Naive thymus-derived CD4-positive, alpha-beta T cell (primary cell): ENCODE data around the gene ANKRD1. TPM values are rescaled to one million over a fixed set of nuclear protein-coding genes. Genes with fewer than 3 reads are reported as not detected.

ENCODE experiments used
- ATAC-seq: fragments of 150-1000 bp; cut with Tn5 transposase; 2 replicates; pipeline ENCODE4 v1.10.0; 2021; ENCODE audit warnings: mild to moderate bottlenecking, moderate library complexity
- CTCF ChIA-PET: fragments of 350-600 bp; sonication (Branson Sonifier 250); formaldehyde crosslinking; loops from one replicate; lab custom pipeline; 2021; ENCODE audit warnings: antibody characterized with exemption; lab: Charles Lee
- POLR2A ChIA-PET: fragments of 350-600 bp; sonication (Branson Sonifier 250); formaldehyde crosslinking; loops from one replicate; lab custom pipeline; 2021; ENCODE audit warnings: antibody characterized with exemption, inconsistent platforms; lab: Charles Lee
- DNase-seq, 9 donors: peaks; one replicate each; pipeline versions ENCODE4 v3.0.0 to v3.0.0-alpha.2; 2020 to 2022; ENCODE audit warnings: mixed read lengths in 1 of 9
- H3K27ac ChIP-seq: one replicate; pipeline ENCODE4 v1.7.0; 2013; ENCODE audit warnings: mild to moderate bottlenecking, low read depth, low read length, moderate library complexity
- H3K27me3 ChIP-seq, 2 donors: one replicate each; pipeline ENCODE4 v1.7.0; 2013; ENCODE audit warnings: low read length in 2 of 2, mild to moderate bottlenecking in 2 of 2, moderate library complexity in 2 of 2; ENCODE audit not compliant: control insufficient read depth in 2 of 2, insufficient read depth in 2 of 2
- H3K36me3 ChIP-seq, 3 experiments: 1 replicate in 2 of 3; 2 replicates in 1 of 3; pipeline ENCODE4 v1.7.0; 2013; ENCODE audit warnings: low read length in 3 of 3, mild to moderate bottlenecking in 3 of 3, moderate library complexity in 1 of 3; ENCODE audit not compliant: insufficient read depth in 3 of 3, control insufficient read depth in 2 of 3
- H3K4me1 ChIP-seq, 2 donors: one replicate each; pipeline ENCODE4 v1.7.0; 2013; ENCODE audit warnings: low read length in 2 of 2, mild to moderate bottlenecking in 2 of 2, moderate library complexity in 1 of 2; ENCODE audit not compliant: control insufficient read depth in 2 of 2, insufficient read depth in 2 of 2
- H3K4me3 ChIP-seq: 2 replicates; pipeline ENCODE4 v1.7.0; 2013; ENCODE audit warnings: mild to moderate bottlenecking, low read length
- H3K9me3 ChIP-seq, 3 experiments: 1 replicate in 2 of 3; 2 replicates in 1 of 3; pipeline ENCODE4 v1.7.0; 2013; ENCODE audit warnings: low read length in 3 of 3; ENCODE audit not compliant: control insufficient read depth in 2 of 3
- H3K27ac Mint-ChIP-seq, 9 donors: one replicate each; pipeline ENCODE4 v1.8.0; 2020 to 2022; ENCODE audit warnings: mixed read lengths in 9 of 9, mild to moderate bottlenecking in 8 of 9, moderate library complexity in 5 of 9, inconsistent platforms in 2 of 9
- H3K27me3 Mint-ChIP-seq, 5 donors: one replicate each; pipeline ENCODE4 v1.8.0; 2021 to 2022; ENCODE audit warnings: mixed read lengths in 5 of 5, mild to moderate bottlenecking in 1 of 5
- H3K36me3 Mint-ChIP-seq, 5 donors: one replicate each; pipeline ENCODE4 v1.8.0; 2020 to 2022; ENCODE audit warnings: mixed read lengths in 5 of 5, mild to moderate bottlenecking in 3 of 5, inconsistent platforms in 1 of 5
- H3K4me1 Mint-ChIP-seq, 7 donors: one replicate each; pipeline ENCODE4 v1.8.0; 2020 to 2022; ENCODE audit warnings: mixed read lengths in 7 of 7, mild to moderate bottlenecking in 3 of 7, inconsistent platforms in 1 of 7
- H3K4me3 Mint-ChIP-seq, 10 donors: one replicate each; pipeline ENCODE4 v1.8.0; 2020 to 2022; ENCODE audit warnings: mild to moderate bottlenecking in 10 of 10, mixed read lengths in 10 of 10, moderate library complexity in 6 of 10, inconsistent platforms in 2 of 10
- H3K9me3 Mint-ChIP-seq, 11 donors: one replicate each; pipeline ENCODE4 v1.8.0; 2020 to 2022; ENCODE audit warnings: mixed read lengths in 11 of 11, mild to moderate bottlenecking in 4 of 11, inconsistent platforms in 1 of 11, moderate library complexity in 1 of 11
- intact Hi-C, 2 donors: fragments of 100-400 bp; cut with micrococcal nuclease; formaldehyde crosslinking; loops; one replicate each; pipeline ENCODE4 v1.15.1; 2023
- polyA plus RNA-seq, 2 donors: library from polyadenylated mRNA; unstranded; fragments of 300-500 nt; fragmentation: Illumina TruSeq; gene quantifications; one replicate each; pipeline ENCODE4 v1.2.3, GENCODE V29; 2021
- total RNA-seq, 6 experiments: library from RNA in 5 of 6; stranded (reverse) in 5 of 6; gene quantifications; 1 replicate in 5 of 6; 2 replicates in 1 of 6; pipeline ENCODE4 v1.2.3 and lab custom pipeline; 2021 to 2026

Gene ANKRD1
- total and polyA plus RNA-seq, 7 experiments from 2014 or later = not detected

DNA sequence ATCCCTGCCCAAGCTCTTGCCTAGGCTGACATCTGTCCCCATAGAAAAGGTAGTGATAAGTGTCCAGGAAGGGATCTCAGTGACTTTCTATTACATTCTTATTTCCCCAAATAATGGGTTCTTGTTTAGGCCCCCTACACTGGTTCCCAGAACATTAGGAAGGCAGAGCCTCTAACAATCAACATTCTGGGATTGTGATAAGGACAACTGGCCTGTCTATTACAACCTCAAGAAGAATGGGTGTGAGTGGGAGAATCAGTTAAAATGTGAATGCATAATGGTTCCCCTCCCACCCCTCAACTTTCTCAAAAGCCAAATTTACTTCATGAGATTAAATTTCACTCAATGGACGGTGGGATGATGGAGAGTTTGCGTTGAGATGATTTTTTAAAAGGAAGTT is 6.4 kb upstream of the ANKRD1 start:
- intact Hi-C loops = no loop called here
- DNase-seq (no peak), ATAC-seq (no peak)
- peaks cover 0 to 1% (median 0%) of the 10 kb centered on the region in 7 donors for H3K4me1 Mint-ChIP-seq
- H3K36me3 Mint-ChIP-seq = no peaks in the 10 kb centered on the region
- Histone ChIP-seq H3K4me3 (no peak overlapping the region), H3K36me3 (no peaks in the 10 kb centered on the region), H3K27me3 (no peaks in the 10 kb centered on the region), H3K27ac (no peak overlapping the region), H3K9me3 (no peaks in the 10 kb centered on the region), H3K4me1 (no peaks in the 10 kb centered on the region)
- no peak overlapping the region for H3K4me3 Mint-ChIP-seq
- no peaks in the 10 kb centered on the region for H3K9me3 Mint-ChIP-seq
- peaks cover 14 to 50% (median 24%) of the 10 kb centered on the region in 5 donors for H3K27me3 Mint-ChIP-seq
- H3K27ac Mint-ChIP-seq = no peak overlapping the region
- CTCF ChIA-PET = no interaction called here
- POLR2A ChIA-PET = no interaction called here

DNA sequence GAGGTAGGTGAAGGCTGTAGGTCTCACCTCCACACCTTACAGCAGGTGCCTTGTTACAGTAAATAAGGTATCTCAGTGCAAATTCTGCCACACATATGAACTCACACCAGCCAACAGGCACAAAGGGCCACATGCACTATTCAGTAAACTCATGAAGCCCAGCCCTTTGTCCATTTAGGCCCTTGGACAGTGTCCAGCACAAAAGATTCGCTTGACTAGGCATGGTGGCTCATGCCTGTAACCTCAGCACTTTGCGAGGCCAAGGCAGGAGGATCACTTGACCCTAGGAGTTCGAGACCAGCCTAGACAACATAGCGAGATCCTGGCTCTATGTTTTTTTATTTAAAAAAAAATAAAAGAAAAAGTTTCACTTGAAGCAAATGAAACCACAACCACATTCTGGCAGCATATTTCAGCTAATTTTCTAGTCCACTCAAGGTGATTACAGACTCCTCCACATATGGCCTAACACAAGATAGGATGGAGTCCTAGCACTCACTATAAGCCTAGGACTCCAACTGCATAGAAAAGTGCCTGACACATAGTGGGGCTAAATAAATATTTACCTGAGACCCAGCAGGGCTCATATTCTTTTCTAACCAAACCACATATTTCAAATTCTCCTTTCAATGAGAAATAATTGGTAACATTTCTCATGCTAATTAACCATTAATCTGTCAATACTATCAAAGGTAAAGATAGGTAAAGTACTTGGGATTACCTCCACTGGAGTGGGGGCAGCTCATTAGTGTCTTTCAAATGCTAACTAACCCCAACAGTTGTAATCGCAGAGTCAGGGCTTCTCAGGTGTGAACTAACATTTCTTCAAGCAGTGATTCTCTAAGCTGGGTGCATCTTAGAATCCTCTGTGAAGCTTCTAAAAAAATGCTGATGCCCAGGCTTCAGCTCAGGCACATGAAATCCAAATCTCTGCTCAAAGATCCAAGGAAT is 4.5 kb upstream of the ANKRD1 start:
- peaks cover 0 to 1% (median 0%) of the 10 kb centered on the region in 7 donors for H3K4me1 Mint-ChIP-seq
- H3K27me3 ChIP-seq = no peaks in the 10 kb centered on the region
- no peak overlapping the region for H3K27ac Mint-ChIP-seq
- H3K27me3 Mint-ChIP-seq = peaks cover 14 to 54% (median 24%) of the 10 kb centered on the region in 5 donors
- no peak for DNase-seq
- H3K4me3 ChIP-seq = no peak overlapping the region
- H3K27ac ChIP-seq = no peak overlapping the region
- intact Hi-C loops = no loop called here
- no peaks in the 10 kb centered on the region for H3K36me3 Mint-ChIP-seq
- H3K36me3 ChIP-seq = no peaks in the 10 kb centered on the region
- ChIA-PET POLR2A (no interaction called here), CTCF (no interaction called here)
- no peaks in the 10 kb centered on the region for H3K9me3 ChIP-seq
- no peak overlapping the region for H3K4me3 Mint-ChIP-seq
- H3K4me1 ChIP-seq = no peaks in the 10 kb centered on the region
- no peak for ATAC-seq
- no peaks in the 10 kb centered on the region for H3K9me3 Mint-ChIP-seq

DNA sequence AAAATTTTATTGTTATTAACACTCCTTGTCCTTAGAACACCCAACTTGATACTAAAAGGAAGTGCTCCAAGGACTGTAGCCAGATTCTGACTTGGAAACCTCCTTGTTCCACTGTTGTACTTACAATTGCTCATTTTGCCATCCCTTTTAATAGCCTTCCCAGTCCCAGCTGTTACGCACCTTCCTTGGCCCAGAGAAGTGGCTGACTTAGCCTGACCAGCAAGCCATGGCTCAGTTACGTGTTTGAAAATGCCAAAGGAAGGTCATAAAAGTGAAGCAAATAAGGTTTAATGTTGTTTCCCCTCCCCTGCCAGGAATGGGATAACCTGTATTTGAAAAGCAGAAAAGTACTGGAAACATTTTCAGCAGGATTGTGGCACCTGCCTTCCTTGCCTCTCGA is 3.7 kb upstream of the ANKRD1 start:
- no peak for ATAC-seq
- Histone ChIP-seq H3K36me3 (no peaks in the 10 kb centered on the region), H3K4me1 (no peaks in the 10 kb centered on the region), H3K27ac (no peak overlapping the region), H3K4me3 (no peak overlapping the region), H3K27me3 (no peaks in the 10 kb centered on the region), H3K9me3 (no peaks in the 10 kb centered on the region)
- Mint-ChIP-seq H3K27me3 (peaks cover 12 to 57% (median 19%) of the 10 kb centered on the region in 5 donors), H3K27ac (no peak overlapping the region), H3K4me1 (peaks cover 0 to 1% (median 0%) of the 10 kb centered on the region in 7 donors), H3K36me3 (no peaks in the 10 kb centered on the region), H3K4me3 (no peak overlapping the region), H3K9me3 (no peaks in the 10 kb centered on the region)
- POLR2A ChIA-PET = no interaction called here
- CTCF ChIA-PET = no interaction called here
- intact Hi-C loops = no loop called here
- DNase-seq = no peak

DNA sequence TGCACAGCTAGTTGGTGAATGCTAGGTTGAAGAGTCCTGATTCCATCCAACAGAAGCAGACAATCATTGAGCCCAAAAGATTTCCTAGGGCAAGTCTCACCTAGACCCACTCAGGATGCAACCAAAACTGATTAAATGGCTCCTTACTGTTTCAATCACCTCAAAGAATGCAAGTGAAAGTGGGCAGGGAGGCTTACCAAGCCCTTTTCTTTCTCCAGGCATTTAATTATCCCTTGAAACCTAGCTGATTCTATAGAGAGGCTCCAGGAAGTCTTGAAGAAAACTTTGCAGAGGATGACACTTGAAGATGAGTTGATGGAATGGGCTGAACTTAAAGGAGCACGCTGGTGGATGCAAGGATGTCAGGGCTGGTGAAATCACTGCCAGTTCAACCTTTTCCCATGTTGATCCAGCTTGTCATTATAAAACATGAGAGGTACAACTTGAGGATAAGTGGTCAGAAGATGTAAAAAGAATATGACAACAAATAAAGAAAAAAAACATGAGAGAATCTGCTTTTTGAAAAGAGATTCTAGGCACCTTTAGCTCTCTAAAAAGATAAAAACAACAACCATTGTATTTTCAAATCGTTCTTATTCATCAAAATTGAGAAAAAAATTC is 2.3 kb upstream of the ANKRD1 start:
- Histone ChIP-seq H3K27me3 (no peaks in the 10 kb centered on the region), H3K36me3 (no peaks in the 10 kb centered on the region), H3K27ac (no peak overlapping the region), H3K4me3 (no peak overlapping the region), H3K4me1 (no peaks in the 10 kb centered on the region), H3K9me3 (no peaks in the 10 kb centered on the region)
- H3K36me3 Mint-ChIP-seq = no peaks in the 10 kb centered on the region
- ChIA-PET POLR2A (no interaction called here), CTCF (interaction anchor here (1.1 kb wide), 1 partner anchor 12 kb away, joined by 3 read pairs; no protein-coding TSS in a partner anchor)
- peaks cover 8 to 57% (median 23%) of the 10 kb centered on the region in 5 donors for H3K27me3 Mint-ChIP-seq
- no peak overlapping the region for H3K4me3 Mint-ChIP-seq
- no peak for DNase-seq
- H3K4me1 Mint-ChIP-seq = peaks cover 0 to 1% (median 0%) of the 10 kb centered on the region in 7 donors
- no peak overlapping the region for H3K27ac Mint-ChIP-seq
- no peak for ATAC-seq
- intact Hi-C loops = no loop called here
- H3K9me3 Mint-ChIP-seq = no peaks in the 10 kb centered on the region

DNA sequence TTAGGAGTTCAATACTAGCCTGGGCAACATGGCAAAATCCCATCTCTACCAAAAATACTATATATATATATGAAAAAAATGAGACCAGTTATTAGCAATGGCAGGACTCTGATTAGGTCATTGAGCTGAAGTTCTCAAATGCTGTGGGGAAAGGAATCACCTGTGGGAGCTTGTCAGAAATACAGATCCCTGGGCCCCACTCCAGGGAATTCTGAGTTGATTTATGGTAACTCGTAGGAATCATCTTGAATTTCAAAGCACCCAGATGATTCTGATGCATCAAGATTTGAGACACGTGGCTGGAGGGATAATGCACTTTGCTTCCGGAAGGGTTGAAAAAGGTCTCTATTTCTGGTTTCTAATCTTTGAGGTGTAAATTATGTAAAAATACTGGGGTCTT is 1.0 kb upstream of the ANKRD1 start:
- no peaks in the 10 kb centered on the region for H3K36me3 Mint-ChIP-seq
- H3K9me3 Mint-ChIP-seq = no peaks in the 10 kb centered on the region
- no peak for ATAC-seq
- Histone ChIP-seq H3K4me3 (no peak overlapping the region), H3K9me3 (no peaks in the 10 kb centered on the region), H3K27ac (no peak overlapping the region), H3K27me3 (no peaks in the 10 kb centered on the region), H3K4me1 (no peaks in the 10 kb centered on the region), H3K36me3 (no peaks in the 10 kb centered on the region)
- ChIA-PET CTCF (interaction anchor here (1.0 kb wide), 1 partner anchor 240 kb away, joined by 3 read pairs; no protein-coding TSS in a partner anchor), POLR2A (no interaction called here)
- H3K27ac Mint-ChIP-seq = no peak overlapping the region
- no peak overlapping the region for H3K4me3 Mint-ChIP-seq
- intact Hi-C loops = no loop called here
- peaks cover 0 to 56% (median 26%) of the 10 kb centered on the region in 5 donors for H3K27me3 Mint-ChIP-seq
- no peak for DNase-seq
- peaks cover 0 to 1% (median 0%) of the 10 kb centered on the region in 7 donors for H3K4me1 Mint-ChIP-seq

DNA sequence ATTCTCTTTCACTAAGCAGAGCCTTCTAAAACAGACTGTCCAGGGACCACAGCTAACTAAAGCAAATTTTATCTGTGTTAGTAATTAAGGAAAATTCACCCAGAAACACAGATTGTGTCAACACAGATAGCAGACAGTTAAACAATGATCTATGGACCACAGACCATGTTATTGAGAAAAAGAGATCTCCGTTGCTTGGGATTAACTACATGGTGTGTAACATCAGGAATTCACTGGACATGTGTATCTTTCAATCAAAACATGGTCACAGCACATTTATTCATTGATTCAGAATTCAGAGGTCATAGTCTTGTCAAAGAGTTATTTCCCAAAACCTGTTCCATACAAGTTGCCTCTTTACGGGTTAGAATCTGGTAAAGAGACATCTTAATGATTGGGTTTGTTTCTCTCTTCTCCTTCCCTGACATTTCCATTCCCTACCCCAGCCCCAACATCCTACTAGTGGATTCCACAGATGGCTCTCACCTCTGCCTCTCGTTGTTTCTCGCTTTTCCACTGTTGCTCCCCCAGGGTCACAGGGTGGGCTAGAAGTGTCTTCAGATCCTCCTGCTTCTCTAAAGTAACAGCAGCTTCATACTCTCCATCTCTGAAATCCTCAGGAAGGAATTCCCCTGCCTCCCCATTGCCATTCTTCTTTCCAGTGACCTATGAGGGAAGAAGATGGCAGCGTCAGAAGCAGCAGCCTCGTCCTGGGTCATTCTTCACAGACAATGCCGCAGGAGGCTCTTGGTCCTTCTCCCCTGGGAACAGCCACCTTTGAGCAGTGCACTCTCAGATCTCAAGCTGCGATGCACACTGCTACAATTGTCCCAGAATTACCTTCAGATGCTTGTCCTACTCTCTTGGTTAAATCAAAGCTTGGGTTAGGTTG is 958 bp downstream of the ANKRD1 start:
- ChIA-PET CTCF (no interaction called here), POLR2A (no interaction called here)
- Mint-ChIP-seq H3K36me3 (no peaks in the 10 kb centered on the region), H3K4me3 (no peak overlapping the region), H3K4me1 (peaks cover 0 to 1% (median 0%) of the 10 kb centered on the region in 7 donors), H3K27ac (no peak overlapping the region), H3K9me3 (no peaks in the 10 kb centered on the region), H3K27me3 (peaks cover 0 to 61% (median 22%) of the 10 kb centered on the region in 5 donors)
- Histone ChIP-seq H3K4me3 (no peak overlapping the region), H3K27me3 (no peaks in the 10 kb centered on the region), H3K36me3 (no peaks in the 10 kb centered on the region), H3K4me1 (no peaks in the 10 kb centered on the region), H3K27ac (no peak overlapping the region), H3K9me3 (no peaks in the 10 kb centered on the region)
- DNase-seq (no peak), ATAC-seq (no peak)
- intact Hi-C loops = loop anchor here in 1 of 2 donors (10.0 kb wide), 1 partner anchor 165 kb away; no protein-coding TSS in a partner anchor
